ENCODE results near the gene TRIM16.
"Not testable (repeated sequence)": the region's sequence is repeated elsewhere in the genome, so short reads cannot be mapped to it uniquely, and the experiment has no call there.

- not testable (repeated sequence) for TF ChIP-seq CTCF, EP300 (IDR thresholded peaks at IDR 0.05)
Observed at GRCh38 chr17:15733174-15733789, 49.2 kb upstream of the TRIM16 start.

Measured in tibial nerve (tissue), 4 donors.